ENCODE measurements around the gene PRSS12. TPM values are rescaled to one million over a fixed set of nuclear protein-coding genes. Genes with fewer than 3 reads are reported as not detected.

PRSS12 gene
- total and polyA plus RNA-seq, 2 donors (not counting 1 experiment from before 2014, with no cell fraction given), result not detected

- no peak overlapping the region for H3K4me3 ChIP-seq (ENCODE audit: control extremely low read depth in 1 of 5, extremely low read depth in 1 of 5, insufficient read depth in 1 of 5, low read depth in 2 of 5, low read length in 4 of 5)
- H3K4me3 Mint-ChIP-seq, result no peak overlapping the region
- H3K27me3 ChIP-seq (replicated peaks in 1 of 4; ENCODE audit: control extremely low read depth in 1 of 4, control insufficient read depth in 3 of 4, insufficient read depth in 4 of 4, low read length in 3 of 4), result no peaks in the 10 kb centered on the region
- no peak overlapping the region for H3K4me2 ChIP-seq (replicated peaks; ENCODE audit: low read depth, low read length, poor library complexity, severe bottlenecking)
- ATAC-seq (ENCODE audit: low read depth) (no peak), DNase-seq (no peak)
- H3K4me1 Mint-ChIP-seq, result no peaks in the 10 kb centered on the region
- no peak overlapping the region for H3K27ac Mint-ChIP-seq
- no peak overlapping the region for H3K27ac ChIP-seq (ENCODE audit: low read length in 2 of 2)
- H3K9ac ChIP-seq (ENCODE audit: low read length), result no peak overlapping the region
- POLR2A ChIA-PET, result no interaction called here
- TF ChIP-seq, protein P1, sequence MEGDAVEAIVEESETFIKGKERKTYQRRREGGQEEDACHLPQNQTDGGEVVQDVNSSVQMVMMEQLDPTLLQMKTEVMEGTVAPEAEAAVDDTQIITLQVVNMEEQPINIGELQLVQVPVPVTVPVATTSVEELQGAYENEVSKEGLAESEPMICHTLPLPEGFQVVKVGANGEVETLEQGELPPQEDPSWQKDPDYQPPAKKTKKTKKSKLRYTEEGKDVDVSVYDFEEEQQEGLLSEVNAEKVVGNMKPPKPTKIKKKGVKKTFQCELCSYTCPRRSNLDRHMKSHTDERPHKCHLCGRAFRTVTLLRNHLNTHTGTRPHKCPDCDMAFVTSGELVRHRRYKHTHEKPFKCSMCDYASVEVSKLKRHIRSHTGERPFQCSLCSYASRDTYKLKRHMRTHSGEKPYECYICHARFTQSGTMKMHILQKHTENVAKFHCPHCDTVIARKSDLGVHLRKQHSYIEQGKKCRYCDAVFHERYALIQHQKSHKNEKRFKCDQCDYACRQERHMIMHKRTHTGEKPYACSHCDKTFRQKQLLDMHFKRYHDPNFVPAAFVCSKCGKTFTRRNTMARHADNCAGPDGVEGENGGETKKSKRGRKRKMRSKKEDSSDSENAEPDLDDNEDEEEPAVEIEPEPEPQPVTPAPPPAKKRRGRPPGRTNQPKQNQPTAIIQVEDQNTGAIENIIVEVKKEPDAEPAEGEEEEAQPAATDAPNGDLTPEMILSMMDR (IDR thresholded peaks at IDR 0.05), result no peak
- TF ChIP-seq EZH2 (IDR thresholded peaks at IDR 0.05; ENCODE audit: borderline replicate concordance, insufficient read depth, low read depth, low read length, poor library complexity, severe bottlenecking), result no peak
- no peaks in the 10 kb centered on the region for H3K79me2 ChIP-seq (ENCODE audit: control insufficient read depth, insufficient read depth, low read length)
- H3K4me1 ChIP-seq (ENCODE audit: control insufficient read depth in 2 of 2, insufficient read depth in 2 of 2, low read length in 2 of 2), result no peaks in the 10 kb centered on the region
- no peaks in the 10 kb centered on the region for H3K9me3 ChIP-seq (ENCODE audit: control extremely low read depth in 1 of 3, control insufficient read depth in 2 of 3, insufficient read depth in 1 of 3, low read length in 2 of 3)
- no peaks in the 10 kb centered on the region for H3K36me3 ChIP-seq (replicated peaks in 1 of 2; ENCODE audit: control extremely low read depth in 1 of 2, control insufficient read depth in 1 of 2, extremely low read depth in 1 of 2, insufficient read depth in 2 of 2, low read length in 1 of 2)
- no peaks in the 10 kb centered on the region for H4K20me1 ChIP-seq (ENCODE audit: control insufficient read depth, insufficient read depth, low read length, poor library complexity, severe bottlenecking)
- WGBS (ENCODE audit: insufficient coverage), result no CpG with 5 or more reads among the region's 1 CpG
- CTCF ChIA-PET, result no interaction called here
- H2AFZ ChIP-seq (ENCODE audit: insufficient read depth, low read depth, low read length, poor library complexity, severe bottlenecking), result no peak overlapping the region
- no peaks in the 10 kb centered on the region for H3K27me3 Mint-ChIP-seq
- no peaks in the 10 kb centered on the region for H3K9me3 Mint-ChIP-seq (ENCODE audit: insufficient read depth)
- intact Hi-C loops (cut with micrococcal nuclease), result no loop called here
These were observed 63.0 kb downstream of the PRSS12 start for GRCh38 chr4:118289794-118290193.

DNA sequence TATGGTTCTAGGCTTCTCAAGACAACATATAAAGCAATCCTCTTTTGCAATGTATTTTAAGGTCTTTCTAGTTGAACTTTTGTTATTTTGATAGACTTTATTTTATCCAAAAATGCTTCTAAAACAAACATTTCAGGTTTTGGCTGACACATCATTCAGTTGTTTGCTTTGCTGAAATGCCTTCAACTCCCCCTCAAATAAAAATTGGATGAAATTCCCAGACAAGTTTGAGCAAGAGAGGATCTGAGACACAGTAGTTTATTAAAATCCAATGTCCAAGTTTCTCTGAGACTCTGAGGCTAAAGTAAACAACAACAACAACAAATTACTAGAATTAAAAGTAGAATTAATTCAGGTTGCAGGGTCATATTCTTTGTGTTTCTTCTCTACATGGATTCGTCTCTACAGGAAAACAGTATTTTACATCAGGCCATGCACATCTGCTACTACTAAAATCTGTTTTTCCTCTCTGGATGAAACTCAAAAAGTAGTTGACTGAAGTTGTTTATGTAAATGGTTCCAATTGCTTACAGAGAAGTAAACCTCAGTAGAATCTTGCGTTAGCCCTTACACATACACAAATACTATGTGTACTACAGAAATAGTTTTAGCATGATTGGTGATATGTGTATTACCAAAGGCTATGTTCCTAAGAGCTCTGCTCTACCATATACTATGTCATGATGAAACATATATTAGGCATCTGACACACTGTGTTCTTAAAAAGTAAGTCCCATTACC, 64.9 kb downstream of the PRSS12 start:
- DNase-seq, result no peak
- no CpG with 5 or more reads among the region's 2 CpGs for WGBS (ENCODE audit: insufficient coverage)

More for the DNA sequence above, 64.9 kb downstream of the PRSS12 start:
- no peaks in the 10 kb centered on the region for H3K79me2 ChIP-seq (ENCODE audit: control insufficient read depth, insufficient read depth, low read length)
- POLR2A ChIA-PET, result no interaction called here
- no peak overlapping the region for H3K4me3 ChIP-seq (ENCODE audit: control extremely low read depth in 1 of 5, extremely low read depth in 1 of 5, insufficient read depth in 1 of 5, low read depth in 2 of 5, low read length in 4 of 5)
- Mint-ChIP-seq H3K4me1 (peaks cover 11% of the 10 kb centered on the region), H3K9me3 (ENCODE audit: insufficient read depth) (no peaks in the 10 kb centered on the region), H3K4me3 (no peak overlapping the region), H3K27me3 (no peaks in the 10 kb centered on the region), H3K27ac (no peak overlapping the region)
- TF ChIP-seq EZH2 (IDR thresholded peaks at IDR 0.05; ENCODE audit: borderline replicate concordance, insufficient read depth, low read depth, low read length, poor library complexity, severe bottlenecking), result no peak
- TF ChIP-seq, protein P1 (IDR thresholded peaks at IDR 0.05), result no peak
- peaks cover 8 to 9% of the 10 kb centered on the region in 2 donors for H3K4me1 ChIP-seq (ENCODE audit: control insufficient read depth in 2 of 2, insufficient read depth in 2 of 2, low read length in 2 of 2)
- CTCF ChIA-PET, result no interaction called here
- no peaks in the 10 kb centered on the region for H3K27me3 ChIP-seq (replicated peaks in 1 of 4; ENCODE audit: control extremely low read depth in 1 of 4, control insufficient read depth in 3 of 4, insufficient read depth in 4 of 4, low read length in 3 of 4)
- no peak overlapping the region for H3K4me2 ChIP-seq (replicated peaks; ENCODE audit: low read depth, low read length, poor library complexity, severe bottlenecking)
- H3K36me3 ChIP-seq (replicated peaks in 1 of 2; ENCODE audit: control extremely low read depth in 1 of 2, control insufficient read depth in 1 of 2, extremely low read depth in 1 of 2, insufficient read depth in 2 of 2, low read length in 1 of 2), result peaks cover 1 to 2% of the 10 kb centered on the region in 2 experiments
- no peak overlapping the region for H2AFZ ChIP-seq (ENCODE audit: insufficient read depth, low read depth, low read length, poor library complexity, severe bottlenecking)
- no peaks in the 10 kb centered on the region for H4K20me1 ChIP-seq (ENCODE audit: control insufficient read depth, insufficient read depth, low read length, poor library complexity, severe bottlenecking)
- no peak for ATAC-seq (ENCODE audit: low read depth)
- H3K9ac ChIP-seq (ENCODE audit: low read length), result no peak overlapping the region
- H3K9me3 ChIP-seq (ENCODE audit: control extremely low read depth in 1 of 3, control insufficient read depth in 2 of 3, insufficient read depth in 1 of 3, low read length in 2 of 3), result no peaks in the 10 kb centered on the region
- H3K27ac ChIP-seq (ENCODE audit: low read length in 2 of 2), result no peak overlapping the region
- intact Hi-C loops (cut with micrococcal nuclease), result no loop called here
